ENCODE measurements around the gene ZNF649.

GRCh38 chr19:51946602-51947001 is 41.8 kb upstream of the ZNF649 start:
- TF ChIP-seq CTCF (conservative IDR thresholded peaks at IDR 0.05) (no peak), EZH2 (IDR thresholded peaks at IDR 0.05; ENCODE audit: low read depth) (no peak)

Data from PC-9 (cell line).